BLaER1 treated with 17β-estradiol and CSF1 and Interleukin-3, amounts not matched to agents 10 nM and 100 nM (cell line): ENCODE measurements around the gene FARS2.
A peak's percentile ranks its signal among the peaks of the same experiment; 100 is the strongest.

Experiments
- H3K27ac ChIP-seq, 11 experiments: shearing (Covaris generic); formaldehyde crosslinking; 2 replicates each; pipeline ENCODE4 v1.8.1; 2022
- H3K27me3 ChIP-seq, 11 experiments: shearing (Covaris generic); formaldehyde crosslinking; 2 replicates each; pipeline ENCODE4 v1.8.1; 2022
- H3K36me3 ChIP-seq, 11 experiments: shearing (Covaris generic); formaldehyde crosslinking; 2 replicates each; pipeline ENCODE4 v1.8.1; 2022
- H3K4me1 ChIP-seq, 10 experiments: shearing (Covaris generic); formaldehyde crosslinking; 2 replicates each; pipeline ENCODE4 v1.8.1; 2022
- H3K4me2 ChIP-seq, 11 experiments: shearing (Covaris generic); formaldehyde crosslinking; 2 replicates each; pipeline ENCODE4 v1.8.1; 2022
- H3K4me3 ChIP-seq, 10 experiments: shearing (Covaris generic); formaldehyde crosslinking; 2 replicates each; pipeline ENCODE4 v1.8.1; 2022
- H3K9ac ChIP-seq, 11 experiments: shearing (Covaris generic); formaldehyde crosslinking; 2 replicates each; pipeline ENCODE4 v1.8.1; 2022
- H3K9me3 ChIP-seq, 11 experiments: shearing (Covaris generic); formaldehyde crosslinking; replicated peaks in 1 of 11; 2 replicates each; pipeline ENCODE4 v1.8.1; 2022
- H4K20me1 ChIP-seq, 11 experiments: shearing (Covaris generic); formaldehyde crosslinking; 2 replicates each; pipeline ENCODE4 v1.8.1; 2022
- Cebpa-rat ChIP-seq, 11 experiments: shearing (Covaris generic); IDR thresholded peaks; 2 replicates each; pipeline ENCODE4 v1.8.1; 2022

Gene FARS2

GRCh38 chr6:5243069-5243468 lies 18.2 kb upstream of the FARS2 start:
- Histone ChIP-seq H4K20me1 (peaks cover 0 to 86% (median 40%) of the 10 kb centered on the region in 11 experiments; a peak in 16 of 22 replicates), H3K4me3 (no peak overlapping the region), H3K4me2 (no peak overlapping the region), H3K4me1 (peaks cover 0 to 13% (median 0%) of the 10 kb centered on the region in 10 experiments; a peak in 5 of 20 replicates), H3K27me3 (no peaks in the 10 kb centered on the region), H3K36me3 (peaks cover 8 to 64% (median 38%) of the 10 kb centered on the region in 11 experiments; a peak in 21 of 22 replicates), H3K9me3 (no peaks in the 10 kb centered on the region), H3K9ac (no peak overlapping the region), H3K27ac (no peak overlapping the region)
- TF ChIP-seq Cebpa-rat (IDR thresholded peaks at IDR 0.05): no peak

GRCh38 chr6:5246141-5247097 lies 14.9 kb upstream of the FARS2 start:
- Histone ChIP-seq H3K9ac (no peak overlapping the region), H3K27ac (no peak overlapping the region), H3K9me3 (no peaks in the 10 kb centered on the region), H3K4me2 (peak overlapping the region in 2 of 11 experiments; percentile 23 to 42; a peak in 3 of 22 replicates), H4K20me1 (peaks cover 0 to 86% (median 43%) of the 10 kb centered on the region in 11 experiments; a peak in 14 of 22 replicates), H3K4me1 (peaks cover 0 to 13% (median 0%) of the 10 kb centered on the region in 10 experiments; a peak in 5 of 20 replicates), H3K27me3 (no peaks in the 10 kb centered on the region), H3K36me3 (peaks cover 0 to 43% (median 24%) of the 10 kb centered on the region in 11 experiments; a peak in 19 of 22 replicates), H3K4me3 (no peak overlapping the region)
- no peak for TF ChIP-seq Cebpa-rat (IDR thresholded peaks at IDR 0.05)

GRCh38 chr6:5247201-5247600 lies 14.1 kb upstream of the FARS2 start:
- no peak overlapping the region for H3K4me3 ChIP-seq
- H3K9ac ChIP-seq: no peak overlapping the region
- no peak overlapping the region for H3K4me2 ChIP-seq
- H3K36me3 ChIP-seq: peaks cover 2 to 48% (median 32%) of the 10 kb centered on the region in 11 experiments; a peak in 19 of 22 replicates
- no peak overlapping the region for H3K27ac ChIP-seq
- peaks cover 0 to 13% (median 0%) of the 10 kb centered on the region in 10 experiments; a peak in 5 of 20 replicates for H3K4me1 ChIP-seq
- H4K20me1 ChIP-seq: peaks cover 0 to 90% (median 51%) of the 10 kb centered on the region in 11 experiments; a peak in 14 of 22 replicates
- H3K9me3 ChIP-seq: no peaks in the 10 kb centered on the region
- no peaks in the 10 kb centered on the region for H3K27me3 ChIP-seq
- TF ChIP-seq Cebpa-rat (IDR thresholded peaks at IDR 0.05): no peak

- Histone ChIP-seq H4K20me1 (peaks cover 0 to 98% (median 56%) of the 10 kb centered on the region in 11 experiments; a peak in 14 of 22 replicates), H3K4me1 (peaks cover 0 to 13% (median 0%) of the 10 kb centered on the region in 10 experiments; a peak in 5 of 20 replicates), H3K27ac (no peak overlapping the region), H3K36me3 (peaks cover 4 to 55% (median 37%) of the 10 kb centered on the region in 11 experiments; a peak in 17 of 22 replicates), H3K9ac (no peak overlapping the region), H3K4me3 (no peak overlapping the region), H3K4me2 (no peak overlapping the region), H3K9me3 (no peaks in the 10 kb centered on the region), H3K27me3 (no peaks in the 10 kb centered on the region)
- no peak for TF ChIP-seq Cebpa-rat (IDR thresholded peaks at IDR 0.05)
Observed at GRCh38 chr6:5248302-5249098, 12.8 kb upstream of the FARS2 start.

- no peak for TF ChIP-seq Cebpa-rat (IDR thresholded peaks at IDR 0.05)
- H3K9ac ChIP-seq: no peak overlapping the region
- no peak overlapping the region for H3K27ac ChIP-seq
- H3K9me3 ChIP-seq: no peaks in the 10 kb centered on the region
- H3K27me3 ChIP-seq: no peaks in the 10 kb centered on the region
- H4K20me1 ChIP-seq: peaks cover 0 to 98% (median 57%) of the 10 kb centered on the region in 11 experiments; a peak in 14 of 22 replicates
- H3K4me3 ChIP-seq: no peak overlapping the region
- H3K4me2 ChIP-seq: no peak overlapping the region
- peaks cover 0 to 13% (median 0%) of the 10 kb centered on the region in 10 experiments; a peak in 5 of 20 replicates for H3K4me1 ChIP-seq
- H3K36me3 ChIP-seq: peaks cover 9 to 62% (median 41%) of the 10 kb centered on the region in 11 experiments; a peak in 20 of 22 replicates
Observed at GRCh38 chr6:5249451-5250122, 11.7 kb upstream of the FARS2 start.

- Histone ChIP-seq H3K4me2 (no peak overlapping the region), H3K27ac (no peak overlapping the region)
- TF ChIP-seq Cebpa-rat (IDR thresholded peaks at IDR 0.05): no peak
Observed at GRCh38 chr6:5250451-5250850, 10.9 kb upstream of the FARS2 start.

GRCh38 chr6:5250911-5251310 lies 10.4 kb upstream of the FARS2 start:
- no peak for TF ChIP-seq Cebpa-rat (IDR thresholded peaks at IDR 0.05)
- H3K36me3 ChIP-seq: peaks cover 9 to 64% (median 40%) of the 10 kb centered on the region in 11 experiments; a peak in 19 of 22 replicates
- H3K4me3 ChIP-seq: no peak overlapping the region
- H3K4me1 ChIP-seq: peaks cover 0 to 8% (median 0%) of the 10 kb centered on the region in 10 experiments; a peak in 5 of 20 replicates
- H3K9ac ChIP-seq: no peak overlapping the region
- H4K20me1 ChIP-seq: peaks cover 0 to 100% (median 50%) of the 10 kb centered on the region in 11 experiments; a peak in 14 of 22 replicates
- H3K4me2 ChIP-seq: no peak overlapping the region
- no peak overlapping the region for H3K27ac ChIP-seq
- H3K9me3 ChIP-seq: no peaks in the 10 kb centered on the region
- H3K27me3 ChIP-seq: no peaks in the 10 kb centered on the region

More at GRCh38 chr6:5250451-5250850, 10.9 kb upstream of the FARS2 start:
- Histone ChIP-seq H3K9ac (no peak overlapping the region), H4K20me1 (peaks cover 0 to 100% (median 54%) of the 10 kb centered on the region in 11 experiments; a peak in 14 of 22 replicates), H3K4me3 (no peak overlapping the region), H3K9me3 (no peaks in the 10 kb centered on the region), H3K4me1 (peaks cover 0 to 13% (median 0%) of the 10 kb centered on the region in 10 experiments; a peak in 5 of 20 replicates), H3K36me3 (peaks cover 9 to 64% (median 42%) of the 10 kb centered on the region in 11 experiments; a peak in 19 of 22 replicates), H3K27me3 (no peaks in the 10 kb centered on the region)

- Histone ChIP-seq H3K27me3 (no peaks in the 10 kb centered on the region), H3K36me3 (peaks cover 9 to 72% (median 46%) of the 10 kb centered on the region in 11 experiments; a peak in 18 of 22 replicates)
Observed at GRCh38 chr6:5256952-5257351, 4.4 kb upstream of the FARS2 start.

More at GRCh38 chr6:5256952-5257351, 4.4 kb upstream of the FARS2 start:
- Histone ChIP-seq H3K4me1 (peaks cover 13 to 24% (median 20%) of the 10 kb centered on the region in 10 experiments), H3K9me3 (no peaks in the 10 kb centered on the region), H3K4me3 (no peak overlapping the region), H3K9ac (no peak overlapping the region), H3K27ac (no peak overlapping the region; a peak in 1 of 22 replicates), H4K20me1 (peaks cover 0 to 64% (median 7%) of the 10 kb centered on the region in 11 experiments; a peak in 9 of 22 replicates), H3K4me2 (no peak overlapping the region)
- TF ChIP-seq Cebpa-rat (IDR thresholded peaks at IDR 0.05): no peak
